Breast epithelium (tissue), 3 donors: ENCODE measurements around the gene LGALS9C.
"Not testable (repeated sequence)": the region's sequence is repeated elsewhere in the genome, so short reads cannot be mapped to it uniquely, and the experiment has no call there.

Source experiments
- CTCF ChIP-seq, 3 donors: fragments of 450-650 bp; IDR thresholded peaks; one replicate each; pipeline ENCODE4 v1.5.1; 2016 to 2017; ENCODE audit warnings: antibody characterized with exemption in 3 of 3, mild to moderate bottlenecking in 3 of 3, moderate library complexity in 3 of 3
- POLR2A ChIP-seq: fragments of 450-650 bp; IDR thresholded peaks from one replicate; pipeline ENCODE4 v1.6.1; 2016; ENCODE audit warnings: antibody characterized with exemption, mild to moderate bottlenecking, moderate library complexity
- POLR2AphosphoS5 ChIP-seq, 3 donors: sonication (generic); formaldehyde crosslinking; IDR thresholded peaks; one replicate each; pipeline ENCODE4 v1.6.1; 2017; ENCODE audit warnings: antibody characterized with exemption in 3 of 3

DNA sequence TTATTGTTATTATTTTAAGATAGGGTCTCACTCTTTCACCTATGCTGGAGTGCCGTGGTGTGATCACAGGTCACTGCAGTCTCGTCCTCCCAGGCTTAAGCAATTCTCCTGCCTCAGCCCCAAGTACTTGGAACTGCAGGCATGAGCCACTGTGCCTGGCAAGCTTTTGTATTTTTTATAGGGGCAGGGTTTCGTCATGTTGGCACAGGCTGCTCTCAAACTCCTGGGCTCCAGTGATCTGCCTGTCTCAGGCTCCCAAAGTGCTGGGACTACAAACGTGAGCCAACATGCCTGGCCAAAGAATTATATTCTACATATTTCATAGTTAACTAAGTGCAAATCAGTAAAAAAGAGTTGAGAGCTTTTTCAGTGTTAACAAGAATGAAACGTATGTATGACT lies 65.6 kb downstream of the LGALS9C start:
- not testable (repeated sequence) for TF ChIP-seq POLR2A; CTCF (IDR thresholded peaks at IDR 0.05); POLR2AphosphoS5 (IDR thresholded peaks at IDR 0.05)
